ENCODE results near the gene MYO1H.

GRCh38 chr12:109493090-109493489 lies 145.4 kb downstream of the MYO1H start:
- TF ChIP-seq CTCF (conservative IDR thresholded peaks at IDR 0.05; ENCODE audit: low read depth in 2 of 2) (no peak), ZNF462 (CRISPR knock-in tag; IDR thresholded peaks at IDR 0.05) (no peak), REST (IDR thresholded peaks at IDR 0.05; ENCODE audit: unreplicated experiment) (no peak), EZH2phosphoT487 (IDR thresholded peaks at IDR 0.05; ENCODE audit: unreplicated experiment) (no peak), EZH2 (IDR thresholded peaks at IDR 0.05; ENCODE audit: low read depth, unreplicated experiment) (no peak), ZNF331 (CRISPR knock-in tag; IDR thresholded peaks at IDR 0.05; ENCODE audit: low read depth) (no peak), JUNB (IDR thresholded peaks at IDR 0.05; ENCODE audit: unreplicated experiment) (no peak), POLR2AphosphoS5 (IDR thresholded peaks at IDR 0.05; ENCODE audit: low read depth) (no peak), CREB1 (CRISPR knock-in tag; IDR thresholded peaks at IDR 0.05; ENCODE audit: low read depth) (no peak)

Data from GM23338 (cell line).